COLO668 (cell line): Measurements from ENCODE around the gene NAA15.
"Not testable (repeated sequence)": the region's sequence is repeated elsewhere in the genome, so short reads cannot be mapped to it uniquely, and the experiment has no call there.

Experiments
- DNase-seq: peaks from one replicate; lab custom pipeline; 2025; ENCODE audit not compliant: unreplicated experiment; lab: John Stamatoyannopoulos, UW

The NAA15 gene

DNA sequence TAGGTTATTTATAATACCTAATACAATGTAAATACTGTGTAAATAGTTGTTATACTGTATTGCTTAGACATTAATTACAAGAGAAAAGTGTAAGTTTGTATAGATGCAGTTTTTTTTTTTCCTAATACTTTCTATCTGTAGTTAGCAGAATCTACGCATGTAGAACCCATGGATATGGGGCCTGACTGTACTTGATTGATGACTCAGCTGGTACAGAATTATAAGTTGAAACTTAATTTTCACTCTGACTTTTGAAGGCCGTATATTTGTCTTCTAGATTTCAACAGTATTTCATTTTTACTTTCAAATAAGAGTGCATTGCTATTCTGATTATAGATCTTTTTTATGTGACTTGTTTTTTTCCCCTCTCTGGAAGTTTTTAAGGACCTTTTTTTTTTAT lies 31.7 kb downstream of the NAA15 start:
- no peak for DNase-seq

DNA sequence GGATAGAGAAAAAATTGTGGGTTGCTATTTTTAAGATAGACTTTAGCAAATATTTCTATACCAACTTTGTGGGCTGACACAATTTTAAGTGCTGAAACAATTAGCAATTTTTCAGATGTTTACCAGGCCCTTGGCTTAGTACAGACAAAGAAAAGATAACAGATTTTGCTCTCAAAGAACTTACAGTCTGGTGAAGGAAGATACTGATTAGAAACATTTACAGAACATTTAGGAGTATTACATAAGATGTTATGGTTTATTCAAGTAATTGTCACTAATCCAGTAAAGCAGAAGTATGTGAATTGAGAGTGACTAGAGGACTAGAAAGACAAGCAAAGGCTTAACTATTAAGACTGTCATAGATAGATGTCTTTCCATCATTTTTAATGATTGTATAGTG lies 36.3 kb downstream of the NAA15 start:
- DNase-seq = no peak

DNA sequence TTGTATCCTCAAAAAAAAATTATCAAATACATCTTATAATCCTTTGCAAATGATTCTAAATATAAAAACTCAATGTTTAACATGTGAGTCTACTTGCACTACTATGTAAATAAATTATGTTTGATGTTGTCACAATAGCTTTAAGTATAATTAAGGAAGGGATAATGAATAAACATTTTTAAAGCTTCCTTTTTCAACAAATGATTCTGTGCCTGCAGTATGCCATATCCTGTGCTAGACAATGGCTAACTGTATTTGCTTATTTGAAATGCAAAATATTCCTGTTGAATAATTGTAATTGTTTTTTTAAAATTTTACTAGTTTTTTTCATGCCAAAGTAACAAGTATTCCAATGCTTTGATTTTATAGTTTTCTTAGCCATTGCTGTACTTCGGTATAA lies 60.0 kb downstream of the NAA15 start:
- DNase-seq = no peak

- no peak for DNase-seq
Measured at GRCh38 chr4:139367421-139368090, 66.3 kb downstream of the NAA15 start.

DNA sequence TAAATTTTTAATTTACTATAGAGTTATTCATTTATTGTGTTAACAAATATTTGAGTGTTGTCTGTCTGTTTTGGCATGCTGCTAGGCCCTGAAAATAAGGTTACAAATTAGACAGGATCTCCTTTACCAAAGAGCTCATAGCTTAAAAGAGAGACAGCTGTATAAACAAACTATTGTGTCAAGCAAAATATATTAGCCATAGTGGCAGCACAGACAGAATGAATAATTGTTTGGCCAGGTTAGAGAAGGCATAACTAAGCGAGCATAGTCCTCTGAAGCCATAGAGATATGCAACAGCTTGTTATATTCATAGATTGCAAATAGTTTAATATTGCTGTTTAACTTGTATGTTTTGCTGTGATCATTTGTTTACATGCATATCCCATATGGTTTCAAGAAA lies 67.7 kb downstream of the NAA15 start:
- DNase-seq = peak; percentile 30

GRCh38 chr4:139374251-139374650 lies 72.9 kb downstream of the NAA15 start:
- no peak for DNase-seq

DNA sequence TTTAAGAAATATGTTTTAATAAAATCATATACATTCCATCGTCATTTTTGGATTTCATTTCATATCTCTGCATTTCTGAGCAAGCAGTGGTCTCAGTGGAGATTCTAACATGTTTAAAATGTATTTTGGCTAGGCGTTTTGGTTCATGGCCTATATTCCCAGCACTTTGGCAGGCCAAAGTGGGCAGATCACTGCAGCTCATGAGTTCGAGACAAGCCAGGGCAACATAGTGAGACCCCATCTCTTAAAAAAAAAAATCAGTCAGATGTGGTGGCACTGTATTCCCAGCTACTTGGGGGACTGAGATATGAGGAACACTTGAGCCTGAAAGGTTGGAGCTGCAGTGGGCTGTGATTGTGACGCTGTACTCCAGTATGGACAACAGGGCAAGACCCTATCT lies 85.1 kb downstream of the NAA15 start:
- no peak for DNase-seq

- DNase-seq = no peak
Measured at GRCh38 chr4:139389102-139389501, 87.8 kb downstream of the NAA15 start.

DNA sequence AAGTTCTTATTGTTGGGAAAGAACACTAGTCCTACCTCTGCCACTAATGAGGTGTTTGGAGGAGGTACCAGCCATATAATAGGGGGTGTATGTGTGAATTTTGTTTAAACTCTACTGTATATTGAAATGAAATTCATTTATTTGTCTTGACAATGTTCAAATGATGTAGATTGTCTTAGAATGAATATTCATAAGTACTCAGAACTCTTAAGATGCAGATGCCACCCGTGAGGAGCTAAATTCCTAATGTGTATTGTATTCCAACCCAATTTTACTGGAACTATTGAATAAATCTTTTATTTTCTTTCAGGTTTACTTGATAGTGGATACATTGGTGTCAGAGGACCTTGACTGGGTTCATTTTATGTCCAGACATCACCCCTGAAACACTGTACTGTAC lies 88.7 kb downstream of the NAA15 start:
- no peak for DNase-seq

DNA sequence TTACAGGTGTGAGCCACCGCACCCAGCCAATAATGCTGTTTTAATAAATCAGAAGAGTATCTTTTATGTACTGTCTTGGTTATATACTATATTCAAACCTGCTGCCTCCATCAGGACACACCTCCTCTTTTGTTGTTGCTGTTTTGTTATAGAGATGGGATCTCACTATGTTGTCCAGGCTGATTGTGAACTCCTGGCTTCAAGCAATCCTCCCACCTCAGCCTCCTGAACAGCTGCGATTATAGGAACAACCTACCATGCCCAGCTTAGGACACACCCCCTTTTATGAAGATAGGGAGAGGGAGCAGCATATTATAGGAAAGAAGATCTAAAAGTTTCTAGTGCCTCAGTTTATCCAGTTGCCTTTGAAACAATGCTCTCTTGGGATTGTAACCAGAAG lies 90.4 kb downstream of the NAA15 start:
- no peak for DNase-seq

DNA sequence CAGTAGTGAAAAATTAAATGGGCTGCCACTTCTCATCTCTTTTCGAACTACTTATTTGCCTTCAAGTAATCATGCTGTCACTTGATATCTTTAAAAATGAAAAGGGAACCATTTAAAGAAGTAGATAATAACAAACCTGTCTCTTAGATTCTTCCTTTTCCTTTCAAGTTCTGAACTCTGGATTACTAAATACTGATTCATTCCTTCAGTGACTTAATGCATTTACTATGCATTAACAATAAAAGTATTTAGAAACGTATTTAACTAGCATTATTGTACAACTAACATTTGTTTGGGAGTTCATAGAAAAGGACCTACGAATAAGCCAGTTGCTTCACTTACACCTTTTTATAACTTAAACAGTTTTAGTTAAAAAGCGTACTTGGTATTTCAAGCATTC lies 91.5 kb downstream of the NAA15 start:
- DNase-seq = no peak

GRCh38 chr4:139401368-139401767 lies 100.1 kb downstream of the NAA15 start:
- DNase-seq = no peak

- no peak for DNase-seq
Measured at GRCh38 chr4:139402436-139402835, 101.1 kb downstream of the NAA15 start.

DNA sequence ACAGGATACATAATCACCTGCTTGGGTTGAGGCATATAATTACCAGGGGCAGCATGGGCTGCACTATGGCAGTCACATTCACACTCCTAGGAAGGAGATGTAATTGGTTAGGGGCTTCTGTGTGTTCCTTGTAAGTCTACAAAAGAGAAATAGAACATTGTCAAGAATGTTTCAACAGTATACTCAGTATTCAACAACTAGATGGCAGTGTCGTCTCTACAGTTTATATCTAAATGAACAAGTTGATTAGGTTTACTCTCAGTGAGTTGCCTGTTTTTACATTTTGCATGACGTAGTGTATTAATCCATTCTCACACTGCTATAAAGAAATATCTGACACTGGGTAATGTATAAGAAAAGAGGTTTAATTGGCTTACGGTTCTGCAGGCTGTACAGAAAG lies 102.2 kb downstream of the NAA15 start:
- no peak for DNase-seq

DNA sequence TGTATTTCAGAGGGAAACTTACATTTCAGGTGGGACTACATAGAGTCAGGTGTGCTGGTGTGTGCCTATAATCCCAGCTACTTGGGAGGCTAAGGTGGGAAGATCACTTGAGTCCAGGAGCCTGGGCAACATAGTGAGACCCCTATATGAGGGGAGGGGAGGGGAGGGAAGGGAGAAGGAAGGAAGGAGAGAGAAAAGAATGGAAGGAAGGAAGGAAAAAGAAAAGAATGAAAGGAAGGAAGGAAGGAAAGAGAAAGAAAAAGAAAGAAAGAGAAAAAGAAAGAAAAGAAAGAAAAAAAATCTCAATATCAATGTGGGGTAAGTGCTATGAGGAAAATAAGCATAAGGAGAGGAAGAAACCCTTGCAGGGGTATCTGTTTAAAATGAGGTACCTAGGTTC lies 109.0 kb downstream of the NAA15 start:
- DNase-seq = no peak

- DNase-seq = not testable (repeated sequence)
Measured at GRCh38 chr4:139414671-139415210, 113.4 kb downstream of the NAA15 start.

DNA sequence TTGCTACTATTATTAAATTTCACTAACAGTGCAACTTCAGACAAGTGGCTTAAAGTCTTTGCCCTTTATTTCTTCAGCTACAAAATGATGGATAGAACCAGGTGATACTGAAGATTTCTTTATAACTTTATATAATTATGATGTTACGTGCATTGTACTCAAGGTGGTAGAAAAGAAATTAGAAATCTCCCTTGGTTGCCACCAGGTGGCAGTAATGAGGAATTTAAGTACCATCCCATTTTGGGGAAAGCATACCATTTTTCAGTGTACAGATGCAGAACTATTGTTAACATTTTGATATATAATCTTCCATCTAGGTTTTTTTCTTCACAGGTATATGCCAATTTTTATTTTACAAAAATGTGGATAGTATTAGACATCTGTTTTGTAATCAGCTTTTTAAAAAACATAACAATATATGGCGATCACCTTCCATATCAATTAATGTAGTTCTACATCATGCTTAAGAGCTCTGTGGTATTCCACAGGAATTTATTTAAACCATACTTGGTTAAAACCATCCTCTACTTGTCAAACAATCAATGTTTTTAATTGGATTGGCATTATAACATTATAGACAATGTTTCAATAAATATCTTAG lies 114.9 kb downstream of the NAA15 start:
- no peak for DNase-seq

DNA sequence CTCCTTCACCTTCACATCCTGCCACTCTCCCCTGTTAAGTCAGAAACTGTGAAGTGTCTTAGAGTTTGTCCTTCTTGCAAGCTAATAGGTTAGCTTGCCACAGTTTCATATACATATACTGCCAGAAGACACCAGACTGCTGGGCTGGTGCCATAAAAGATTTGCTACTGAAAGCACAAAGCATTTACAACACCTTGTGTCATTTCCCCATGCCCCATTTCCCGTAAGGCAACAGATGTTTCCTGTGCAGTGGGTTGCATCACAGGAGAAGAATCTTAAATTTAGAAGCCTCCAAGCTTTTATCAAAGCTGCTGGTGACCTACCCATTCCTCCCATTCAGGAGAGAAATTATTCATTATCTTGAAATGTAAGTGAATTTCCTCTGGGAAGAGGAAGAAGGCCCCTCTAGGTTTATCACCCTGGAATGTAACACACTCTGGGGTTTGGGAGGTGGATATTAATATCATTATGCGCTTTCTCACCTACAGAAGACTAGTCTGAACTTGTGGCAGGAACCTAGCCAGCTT lies 118.1 kb downstream of the NAA15 start:
- no peak for DNase-seq

DNA sequence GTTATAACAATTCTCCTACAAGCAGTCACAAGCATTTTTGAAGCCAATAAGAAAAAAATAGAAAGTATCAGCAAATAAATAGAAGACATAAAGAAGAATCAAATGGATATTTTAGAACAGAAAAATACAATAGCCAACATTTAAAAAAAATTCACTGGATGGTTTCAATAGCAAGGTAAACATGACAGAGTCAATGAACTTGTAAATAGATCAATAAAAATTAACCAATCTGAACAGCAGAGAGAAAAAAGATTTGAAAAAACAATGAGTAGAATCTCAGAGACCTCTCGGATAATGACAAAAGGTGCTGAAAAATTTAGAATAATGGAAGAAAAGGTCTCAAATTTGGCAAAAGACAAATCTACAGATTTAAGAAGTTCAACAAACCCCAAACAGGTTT lies 119.3 kb downstream of the NAA15 start:
- DNase-seq = no peak

- DNase-seq = no peak
Measured at GRCh38 chr4:139436122-139436521, 134.8 kb downstream of the NAA15 start.

GRCh38 chr4:139438141-139438540 lies 136.8 kb downstream of the NAA15 start:
- no peak for DNase-seq

DNA sequence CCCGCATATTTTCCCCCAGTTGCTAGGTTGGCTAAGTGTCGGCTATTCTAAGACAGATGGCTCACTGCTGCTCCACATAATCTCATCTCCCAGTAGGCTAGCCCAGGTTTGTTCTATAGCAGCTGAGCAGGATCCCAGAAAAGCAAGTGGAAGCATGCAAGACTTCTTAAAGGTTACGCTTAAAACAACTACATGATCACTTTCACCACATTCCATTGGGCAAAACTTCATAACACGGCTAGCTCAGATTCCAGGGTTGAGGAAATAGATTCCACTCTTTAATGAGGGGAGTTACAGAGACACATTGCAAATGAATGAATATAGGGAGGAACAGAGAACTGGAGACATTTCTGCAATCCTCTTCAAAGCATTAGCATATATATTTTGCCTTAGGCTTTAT lies 139.7 kb downstream of the NAA15 start:
- no peak for DNase-seq

DNA sequence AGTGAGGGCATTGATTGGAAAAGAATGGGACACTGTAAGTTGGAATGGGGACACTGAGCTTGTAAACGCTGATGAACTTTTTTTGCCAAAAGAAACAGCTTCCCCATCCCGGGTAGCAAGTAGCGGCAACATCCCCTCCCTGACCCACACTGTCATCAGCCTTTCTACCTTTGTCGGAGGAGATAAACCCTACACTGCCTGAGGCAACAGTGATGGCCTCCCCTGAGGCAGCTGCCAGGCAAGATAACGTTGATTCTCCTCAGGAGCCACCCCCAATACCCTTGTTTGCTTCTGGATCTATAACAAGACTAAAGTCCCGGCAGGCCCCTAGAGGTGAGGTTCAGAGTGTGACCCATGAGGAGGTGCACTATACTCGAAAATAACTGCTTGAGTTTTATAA lies 142.4 kb downstream of the NAA15 start:
- no peak for DNase-seq
